Neural progenitor cell (in vitro differentiated cells): ENCODE results near the gene MSRB2. TPM values are rescaled to one million over a fixed set of nuclear protein-coding genes. Genes with fewer than 3 reads are reported as not detected.
A peak's percentile ranks its signal among the peaks of the same experiment; 100 is the strongest.

Experiments used
- DNase-seq: peaks from one replicate; pipeline ENCODE4 v3.0.0-alpha.2; 2016; ENCODE audit warnings: low spot score
- H2AFZ ChIP-seq: fragments of 200-600 bp; sonication (generic); replicated peaks from 2 replicates; pipeline ENCODE4 v1.6.1; 2016; ENCODE audit warnings: antibody characterized with exemption
- H3F3A ChIP-seq: fragments of 200-600 bp; sonication (generic); 2 replicates; pipeline ENCODE4 v1.6.1; 2016; ENCODE audit warnings: antibody characterized with exemption, low read depth
- H3K27ac ChIP-seq: fragments of 200-600 bp; sonication (generic); 2 replicates; pipeline ENCODE4 v1.5.1; 2016; ENCODE audit warnings: mild to moderate bottlenecking
- H3K27me3 ChIP-seq: fragments of 200-600 bp; sonication (generic); 2 replicates; pipeline ENCODE4 v1.6.1; 2016; ENCODE audit warnings: mild to moderate bottlenecking, moderate library complexity
- H3K36me3 ChIP-seq: fragments of 200-600 bp; sonication (generic); 2 replicates; pipeline ENCODE4 v1.5.1; 2016
- H3K4me1 ChIP-seq: fragments of 200-600 bp; sonication (generic); 2 replicates; pipeline ENCODE4 v1.6.1; 2016; ENCODE audit warnings: mixed run types
- H3K4me2 ChIP-seq: fragments of 200-600 bp; sonication (generic); 2 replicates; pipeline ENCODE4 v1.6.1; 2016
- H3K4me3 ChIP-seq: fragments of 200-600 bp; sonication (generic); 2 replicates; pipeline ENCODE4 v1.5.1; 2016
- H3K79me2 ChIP-seq: fragments of 200-600 bp; sonication (generic); 2 replicates; pipeline ENCODE4 v1.6.1; 2016; ENCODE audit warnings: low read depth
- H3K9ac ChIP-seq: fragments of 200-600 bp; sonication (generic); 2 replicates; pipeline ENCODE4 v1.6.1; 2016
- H3K9me3 ChIP-seq: fragments of 200-600 bp; sonication (generic); 2 replicates; pipeline ENCODE4 v1.5.1; 2016; ENCODE audit warnings: low read depth
- H4K20me1 ChIP-seq: fragments of 200-600 bp; sonication (generic); 2 replicates; pipeline ENCODE4 v1.6.1; 2016; ENCODE audit warnings: low read depth
- H3K27ac Mint-ChIP-seq: 3 replicates; pipeline ENCODE4 v1.8.0; 2021; ENCODE audit warnings: mixed read lengths
- H3K27me3 Mint-ChIP-seq: 2 replicates; pipeline ENCODE4 v1.8.0; 2022; ENCODE audit warnings: low read depth, mild to moderate bottlenecking, inconsistent platforms, moderate library complexity, mixed read lengths; ENCODE audit not compliant: insufficient read depth
- H3K36me3 Mint-ChIP-seq: 3 replicates; pipeline ENCODE4 v1.8.0; 2021; ENCODE audit warnings: mixed read lengths
- H3K4me1 Mint-ChIP-seq: 3 replicates; pipeline ENCODE4 v1.8.0; 2021; ENCODE audit warnings: mixed read lengths
- H3K4me3 Mint-ChIP-seq: 3 replicates; pipeline ENCODE4 v1.8.0; 2021; ENCODE audit warnings: mild to moderate bottlenecking, moderate library complexity, mixed read lengths
- H3K9me3 Mint-ChIP-seq: 3 replicates; pipeline ENCODE4 v1.8.0; 2020; ENCODE audit warnings: mixed read lengths
- EZH2 ChIP-seq: fragments of 200-600 bp; sonication (generic); IDR thresholded peaks from 2 replicates; pipeline ENCODE4 v1.6.1; 2017; ENCODE audit warnings: antibody characterized with exemption, mild to moderate bottlenecking, moderate library complexity
- EZH2phosphoT487 ChIP-seq: fragments of 200-600 bp; sonication (generic); IDR thresholded peaks from 2 replicates; pipeline ENCODE4 v1.6.1; 2017; ENCODE audit warnings: antibody characterized with exemption
- total RNA-seq: library from RNA; depleted of rRNA; stranded (reverse); fragments of >200 nt; gene quantifications from 2 replicates; pipeline ENCODE4 v1.2.3, GENCODE V29; 2015; ENCODE audit warnings: low replicate concordance
- TF ChIP-seq, protein P1 (sequence below): fragments of 200-600 bp; sonication (generic); IDR thresholded peaks from 2 replicates; pipeline ENCODE4 v1.5.1; 2017; ENCODE audit warnings: antibody characterized with exemption, mild to moderate bottlenecking

The MSRB2 gene
- total RNA-seq, 1 donor from 2014 or later = 15.2 TPM

DNA sequence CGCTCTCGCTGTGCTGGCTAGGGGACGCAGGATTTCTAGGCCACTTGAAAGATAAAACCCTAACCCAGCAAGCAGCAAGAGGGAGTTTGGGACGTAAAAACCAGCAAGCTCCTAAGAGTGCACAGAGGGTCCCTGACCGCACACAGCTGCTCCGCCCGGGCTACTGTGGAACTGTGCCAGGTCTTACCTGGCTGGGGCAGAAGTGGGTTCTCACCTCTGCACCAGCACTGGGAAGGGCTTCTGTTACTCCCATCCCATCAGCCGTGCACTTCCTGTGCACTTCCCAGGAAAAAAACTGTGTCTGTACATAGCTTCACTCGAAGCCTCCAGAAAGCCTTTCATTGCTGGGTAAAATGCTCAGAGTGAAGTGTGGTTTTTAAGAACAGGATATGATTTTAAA, 50.9 kb downstream of the MSRB2 start:
- Mint-ChIP-seq H3K4me1 (no peaks in the 10 kb centered on the region), H3K4me3 (no peak overlapping the region), H3K27ac (no peak overlapping the region), H3K36me3 (no peaks in the 10 kb centered on the region), H3K9me3 (no peaks in the 10 kb centered on the region), H3K27me3 (no peaks in the 10 kb centered on the region)
- peak overlapping the region; percentile 1 for H2AFZ ChIP-seq
- no peak overlapping the region for H3K4me2 ChIP-seq
- no peak overlapping the region for H3K9ac ChIP-seq
- no peak overlapping the region for H3K4me3 ChIP-seq
- no peak for DNase-seq
- no peaks in the 10 kb centered on the region for H3K4me1 ChIP-seq
- H3K27me3 ChIP-seq = no peaks in the 10 kb centered on the region
- H4K20me1 ChIP-seq = no peaks in the 10 kb centered on the region
- no peaks in the 10 kb centered on the region for H3K79me2 ChIP-seq
- no peak overlapping the region for H3K27ac ChIP-seq
- H3K9me3 ChIP-seq = no peaks in the 10 kb centered on the region
- TF ChIP-seq EZH2 = no peak
- TF ChIP-seq, protein P1, sequence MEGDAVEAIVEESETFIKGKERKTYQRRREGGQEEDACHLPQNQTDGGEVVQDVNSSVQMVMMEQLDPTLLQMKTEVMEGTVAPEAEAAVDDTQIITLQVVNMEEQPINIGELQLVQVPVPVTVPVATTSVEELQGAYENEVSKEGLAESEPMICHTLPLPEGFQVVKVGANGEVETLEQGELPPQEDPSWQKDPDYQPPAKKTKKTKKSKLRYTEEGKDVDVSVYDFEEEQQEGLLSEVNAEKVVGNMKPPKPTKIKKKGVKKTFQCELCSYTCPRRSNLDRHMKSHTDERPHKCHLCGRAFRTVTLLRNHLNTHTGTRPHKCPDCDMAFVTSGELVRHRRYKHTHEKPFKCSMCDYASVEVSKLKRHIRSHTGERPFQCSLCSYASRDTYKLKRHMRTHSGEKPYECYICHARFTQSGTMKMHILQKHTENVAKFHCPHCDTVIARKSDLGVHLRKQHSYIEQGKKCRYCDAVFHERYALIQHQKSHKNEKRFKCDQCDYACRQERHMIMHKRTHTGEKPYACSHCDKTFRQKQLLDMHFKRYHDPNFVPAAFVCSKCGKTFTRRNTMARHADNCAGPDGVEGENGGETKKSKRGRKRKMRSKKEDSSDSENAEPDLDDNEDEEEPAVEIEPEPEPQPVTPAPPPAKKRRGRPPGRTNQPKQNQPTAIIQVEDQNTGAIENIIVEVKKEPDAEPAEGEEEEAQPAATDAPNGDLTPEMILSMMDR = no peak
- no peak for TF ChIP-seq EZH2phosphoT487
- H3F3A ChIP-seq = no peaks in the 10 kb centered on the region
- H3K36me3 ChIP-seq = no peaks in the 10 kb centered on the region

DNA sequence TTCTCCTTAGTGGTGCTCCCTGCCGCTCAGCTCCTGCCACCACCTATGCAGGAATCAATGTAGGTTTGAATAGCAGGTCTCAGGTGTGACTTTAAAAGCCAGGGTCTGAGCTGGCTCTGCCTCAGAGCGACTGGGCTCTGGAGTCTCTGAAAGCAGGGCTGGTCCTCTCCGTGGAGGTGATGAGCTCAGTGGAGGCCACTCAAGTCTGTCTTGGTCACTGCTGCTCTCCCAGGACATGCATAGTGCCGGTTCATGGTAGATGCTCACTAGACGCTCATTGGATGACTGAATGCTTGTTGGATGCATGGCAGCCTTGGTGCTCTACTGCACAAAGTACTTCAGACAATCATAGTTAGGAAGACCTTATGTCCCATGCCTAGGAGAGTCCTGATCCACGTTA, 51.7 kb downstream of the MSRB2 start:
- no peaks in the 10 kb centered on the region for H3K4me1 Mint-ChIP-seq
- H3K27ac ChIP-seq = no peak overlapping the region
- no peak overlapping the region for H3K4me3 Mint-ChIP-seq
- DNase-seq = no peak
- no peak overlapping the region for H3K9ac ChIP-seq
- no peaks in the 10 kb centered on the region for H3K9me3 ChIP-seq
- TF ChIP-seq EZH2phosphoT487 (no peak), EZH2 (no peak)
- TF ChIP-seq, protein P1 = no peak
- H3K4me2 ChIP-seq = no peak overlapping the region
- H3K36me3 ChIP-seq = no peaks in the 10 kb centered on the region
- H2AFZ ChIP-seq = no peak overlapping the region
- no peaks in the 10 kb centered on the region for H3F3A ChIP-seq
- no peaks in the 10 kb centered on the region for H3K36me3 Mint-ChIP-seq
- H3K9me3 Mint-ChIP-seq = no peaks in the 10 kb centered on the region
- H3K27me3 Mint-ChIP-seq = no peaks in the 10 kb centered on the region
- H3K4me3 ChIP-seq = no peak overlapping the region
- no peaks in the 10 kb centered on the region for H3K79me2 ChIP-seq
- H3K4me1 ChIP-seq = no peaks in the 10 kb centered on the region
- H3K27me3 ChIP-seq = no peaks in the 10 kb centered on the region
- H4K20me1 ChIP-seq = no peaks in the 10 kb centered on the region
- no peak overlapping the region for H3K27ac Mint-ChIP-seq

DNA sequence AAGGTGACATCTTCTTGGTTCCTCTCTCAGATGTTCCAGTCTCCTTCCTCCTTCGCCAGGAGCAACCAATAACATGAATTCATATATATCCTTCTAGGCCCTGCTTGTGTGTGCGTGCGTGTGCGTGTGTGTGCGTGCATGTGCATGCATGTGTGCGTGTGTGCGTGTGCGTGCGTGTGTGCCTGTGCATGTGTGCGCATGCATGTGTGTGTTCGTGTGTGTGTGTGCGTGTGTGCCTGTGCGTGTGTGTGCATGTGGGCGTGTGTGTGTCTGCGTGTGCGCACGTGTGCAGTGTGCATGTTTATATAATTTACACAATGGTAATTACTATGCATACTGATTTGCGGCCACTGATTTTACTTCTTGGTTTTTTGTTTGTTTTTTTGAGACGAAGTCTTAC, 52.8 kb downstream of the MSRB2 start:
- no peak overlapping the region for H2AFZ ChIP-seq
- H3F3A ChIP-seq = no peaks in the 10 kb centered on the region
- Mint-ChIP-seq H3K27ac (no peak overlapping the region), H3K27me3 (no peaks in the 10 kb centered on the region), H3K36me3 (no peaks in the 10 kb centered on the region), H3K9me3 (no peaks in the 10 kb centered on the region), H3K4me3 (no peak overlapping the region), H3K4me1 (no peaks in the 10 kb centered on the region)
- TF ChIP-seq EZH2phosphoT487 = no peak
- no peak for TF ChIP-seq EZH2
- TF ChIP-seq, protein P1 = no peak
- H3K36me3 ChIP-seq = no peaks in the 10 kb centered on the region
- H3K4me2 ChIP-seq = no peak overlapping the region
- H3K9me3 ChIP-seq = no peaks in the 10 kb centered on the region
- no peaks in the 10 kb centered on the region for H3K27me3 ChIP-seq
- no peaks in the 10 kb centered on the region for H3K79me2 ChIP-seq
- no peak for DNase-seq
- no peak overlapping the region for H3K9ac ChIP-seq
- H3K4me1 ChIP-seq = no peaks in the 10 kb centered on the region
- H4K20me1 ChIP-seq = no peaks in the 10 kb centered on the region
- H3K4me3 ChIP-seq = no peak overlapping the region
- no peak overlapping the region for H3K27ac ChIP-seq
